HG03439 (cell line): ENCODE measurements around the gene TMEM181.
"Not testable (repeated sequence)": the region's sequence is repeated elsewhere in the genome, so short reads cannot be mapped to it uniquely, and the experiment has no call there.

Source experiments
- ATAC-seq: cut with Tn5 transposase; IDR thresholded peaks from one replicate; pipeline ENCODE4 v1.9.1; 2021; ENCODE audit warnings: mild to moderate bottlenecking, moderate library complexity; ENCODE audit not compliant: unreplicated experiment

Gene TMEM181, protein sequence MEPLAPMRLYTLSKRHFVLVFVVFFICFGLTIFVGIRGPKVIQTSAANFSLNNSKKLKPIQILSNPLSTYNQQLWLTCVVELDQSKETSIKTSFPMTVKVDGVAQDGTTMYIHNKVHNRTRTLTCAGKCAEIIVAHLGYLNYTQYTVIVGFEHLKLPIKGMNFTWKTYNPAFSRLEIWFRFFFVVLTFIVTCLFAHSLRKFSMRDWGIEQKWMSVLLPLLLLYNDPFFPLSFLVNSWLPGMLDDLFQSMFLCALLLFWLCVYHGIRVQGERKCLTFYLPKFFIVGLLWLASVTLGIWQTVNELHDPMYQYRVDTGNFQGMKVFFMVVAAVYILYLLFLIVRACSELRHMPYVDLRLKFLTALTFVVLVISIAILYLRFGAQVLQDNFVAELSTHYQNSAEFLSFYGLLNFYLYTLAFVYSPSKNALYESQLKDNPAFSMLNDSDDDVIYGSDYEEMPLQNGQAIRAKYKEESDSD

DNA sequence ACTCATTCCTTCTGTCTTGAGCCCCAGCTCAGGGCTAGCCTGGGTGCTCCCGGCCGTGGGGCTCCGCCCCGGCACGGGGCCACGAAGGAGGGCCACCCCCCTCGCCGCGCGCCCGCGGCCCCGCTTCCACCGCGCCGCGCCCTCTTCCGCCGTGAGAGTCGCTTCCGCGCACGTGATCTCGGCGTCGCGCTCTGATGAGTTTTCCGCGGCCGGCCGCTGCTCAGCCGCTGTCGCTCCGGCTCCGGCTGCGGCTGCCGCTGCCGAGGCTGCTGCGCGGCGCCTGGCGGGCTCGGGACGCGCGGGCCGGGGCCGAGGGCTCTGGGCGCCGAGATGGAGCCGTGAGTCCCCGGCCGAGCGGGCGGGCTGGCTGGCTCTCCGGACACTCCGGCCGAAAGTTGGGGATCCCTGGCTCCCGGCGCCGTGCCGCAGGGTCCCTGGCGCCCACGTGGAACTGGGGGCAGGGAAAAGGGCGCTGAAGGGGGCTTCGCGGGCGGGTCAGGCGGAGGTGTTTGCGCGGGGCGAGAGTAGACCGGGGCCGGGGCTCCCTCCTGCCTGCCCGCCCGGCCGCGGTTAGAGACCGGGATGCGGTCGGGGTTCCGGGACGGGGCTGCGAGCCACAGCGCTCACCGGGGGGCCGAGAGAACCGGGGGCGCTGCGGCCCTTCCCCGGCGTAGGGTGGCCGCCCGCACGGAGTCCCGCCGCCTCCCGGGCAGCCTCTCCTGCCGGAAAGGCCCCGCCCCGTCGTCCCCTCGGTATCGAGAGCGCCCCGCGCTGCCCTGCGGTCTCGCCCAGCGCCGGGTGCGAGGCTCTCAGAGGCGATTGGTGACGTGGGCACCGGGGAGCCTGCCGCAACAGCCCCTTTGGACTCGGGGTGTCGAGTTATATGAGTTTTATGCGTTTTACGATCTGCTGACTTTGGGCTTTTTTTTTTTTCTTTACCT, at the start of gene TMEM181:
TSS of gene TMEM181 (plus strand) at position 197 of the 941 bp plus-strand sequence. CDS start at position 331, 134 bp downstream.
- peak; percentile 88 for ATAC-seq

GRCh38 chr6:158512809-158513208, 47.1 kb upstream of the TMEM181 start:
- no peak for ATAC-seq

GRCh38 chr6:158514176-158514575, 45.7 kb upstream of the TMEM181 start:
- no peak for ATAC-seq

- no peak for ATAC-seq
Measured at GRCh38 chr6:158514991-158515390, 44.9 kb upstream of the TMEM181 start.

DNA sequence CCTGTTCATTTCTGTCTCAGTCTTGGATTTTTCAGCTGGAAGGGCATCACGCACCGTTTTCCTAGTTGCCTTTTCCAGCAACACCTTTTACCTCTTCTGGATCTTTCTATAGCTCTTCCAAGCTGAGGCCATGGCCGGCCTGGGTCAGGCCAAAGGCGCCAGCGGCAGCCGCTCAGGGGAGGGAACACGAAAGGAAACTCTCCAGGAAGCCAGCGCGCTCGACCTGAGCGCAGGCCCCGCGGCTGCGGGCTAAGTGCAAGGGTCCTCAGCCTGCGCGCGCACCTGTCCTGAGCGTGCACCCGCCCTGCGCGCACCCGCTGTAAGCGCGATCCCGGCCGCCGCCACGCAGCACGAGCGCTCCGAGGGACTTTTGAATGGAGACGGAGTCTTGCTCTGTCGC, 43.8 kb upstream of the TMEM181 start:
- no peak for ATAC-seq

- no peak for ATAC-seq
Measured at GRCh38 chr6:158517038-158517437, 42.9 kb upstream of the TMEM181 start.

DNA sequence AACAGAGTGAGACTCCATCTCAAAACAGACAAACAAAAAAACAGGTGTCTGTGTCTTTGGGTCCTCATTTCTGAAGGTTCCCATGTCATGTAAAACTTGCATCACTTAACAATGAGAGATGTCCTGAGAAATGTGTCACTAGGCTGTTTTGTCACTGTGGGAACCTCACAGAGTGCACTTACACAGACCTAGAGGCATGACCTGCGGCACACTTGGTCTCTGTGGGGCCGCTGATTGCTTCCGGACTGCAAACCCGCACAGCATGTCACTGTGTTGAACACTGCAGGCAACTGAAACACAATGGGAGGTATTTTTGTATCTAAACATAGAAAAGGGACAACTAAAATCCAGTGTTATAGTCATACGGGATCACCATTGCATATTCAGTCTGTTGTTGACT, 42.3 kb upstream of the TMEM181 start:
- no peak for ATAC-seq

GRCh38 chr6:158518191-158519127, 41.4 kb upstream of the TMEM181 start:
- ATAC-seq = peak; percentile 78

DNA sequence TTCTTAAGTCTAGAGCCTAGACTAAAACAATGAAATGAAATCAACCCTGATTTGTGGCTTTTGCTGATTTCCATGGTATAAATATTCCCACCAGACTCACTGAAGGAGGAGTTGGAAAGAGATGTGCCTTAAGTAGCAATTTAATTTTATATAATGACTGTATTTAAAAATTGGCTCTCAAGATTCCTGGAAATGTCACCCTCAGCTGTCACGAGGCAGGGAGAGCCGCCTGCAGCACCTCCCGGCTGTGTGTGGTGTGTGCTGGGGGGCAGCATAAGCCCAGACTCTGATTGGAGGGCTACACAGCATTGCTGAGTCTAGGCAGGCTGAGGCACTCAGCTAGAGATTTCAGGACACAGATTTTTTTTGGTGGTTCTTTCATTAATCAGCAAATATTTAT, 40.6 kb upstream of the TMEM181 start:
- ATAC-seq = no peak

- no peak for ATAC-seq
Measured at GRCh38 chr6:158519761-158520160, 40.1 kb upstream of the TMEM181 start.

GRCh38 chr6:158520975-158521374, 38.9 kb upstream of the TMEM181 start:
- ATAC-seq = not testable (repeated sequence)

DNA sequence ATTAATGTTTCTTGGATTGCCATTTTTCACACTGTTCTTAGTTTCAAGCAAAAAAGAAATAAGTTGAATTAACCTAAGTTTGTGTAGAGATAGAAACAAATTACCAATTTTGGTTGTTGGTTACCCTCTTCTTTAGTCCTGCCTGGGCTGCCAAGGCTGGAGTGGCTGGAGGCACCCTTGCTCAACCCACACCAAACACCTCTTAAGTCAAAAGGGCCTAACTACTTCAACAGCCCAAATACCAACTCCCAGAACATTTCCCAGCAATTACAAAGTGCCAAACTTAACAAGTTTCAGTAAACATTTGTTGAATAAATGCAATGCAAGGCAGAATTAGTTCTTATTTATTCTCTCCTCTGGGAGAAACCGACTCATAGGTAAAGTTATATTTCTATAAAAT, 38.1 kb upstream of the TMEM181 start:
- ATAC-seq = no peak

DNA sequence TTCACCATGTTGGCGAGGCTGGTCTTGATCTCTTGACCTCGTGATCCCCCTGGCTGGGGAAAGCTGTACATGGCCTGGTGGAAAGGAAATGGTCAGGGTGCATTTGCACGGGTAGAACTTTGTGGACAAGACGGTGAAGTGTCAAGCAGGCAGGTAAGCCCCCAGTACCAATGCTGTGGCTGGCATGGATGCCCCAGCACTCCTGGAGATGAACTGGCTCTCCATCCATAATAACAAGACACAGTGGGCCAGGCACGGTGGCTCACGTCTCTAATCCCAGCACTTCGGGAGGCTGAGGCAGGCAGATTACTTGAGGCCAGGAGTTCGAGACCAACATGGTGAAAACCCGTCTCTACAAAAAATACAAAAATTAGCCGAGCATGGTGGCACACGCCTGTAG, 37.3 kb upstream of the TMEM181 start:
- ATAC-seq = no peak

DNA sequence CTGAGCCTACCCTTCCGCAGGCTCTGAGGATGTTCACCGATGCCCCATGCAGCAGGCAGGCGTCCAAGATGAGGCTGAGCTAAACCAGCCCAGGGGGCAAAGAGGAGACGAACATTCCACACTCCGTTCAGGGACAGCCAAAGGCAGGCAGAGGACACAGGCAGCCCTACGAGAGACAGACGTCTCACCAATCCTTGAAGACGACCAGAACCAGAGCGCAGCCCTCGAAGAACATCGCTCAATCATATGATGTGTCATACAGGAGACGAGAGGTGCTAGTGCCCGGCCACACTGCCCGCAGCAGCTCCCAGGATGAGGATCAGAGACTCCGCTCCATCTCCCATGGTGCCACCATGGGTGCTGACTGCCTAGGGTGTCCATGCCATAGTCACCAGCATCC, 35.6 kb upstream of the TMEM181 start:
- no peak for ATAC-seq

DNA sequence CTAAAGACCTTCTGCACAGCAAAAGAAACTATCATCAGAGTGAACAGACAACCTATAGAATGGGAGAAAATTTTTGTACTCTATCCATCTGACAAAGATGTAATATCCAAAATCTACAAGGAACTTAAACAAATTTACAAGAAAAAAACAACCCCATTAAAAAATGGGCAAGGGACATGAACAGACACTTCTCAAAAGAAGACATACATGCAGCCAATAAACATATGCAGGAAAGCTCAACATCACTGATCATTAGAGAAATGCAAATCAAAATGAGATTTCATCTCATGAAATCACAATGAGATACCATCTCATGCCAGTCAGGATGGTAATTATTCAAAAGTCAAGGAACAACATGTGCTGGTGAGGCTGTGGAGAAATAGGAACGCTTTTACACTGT, 32.0 kb upstream of the TMEM181 start:
- ATAC-seq = not testable (repeated sequence)

DNA sequence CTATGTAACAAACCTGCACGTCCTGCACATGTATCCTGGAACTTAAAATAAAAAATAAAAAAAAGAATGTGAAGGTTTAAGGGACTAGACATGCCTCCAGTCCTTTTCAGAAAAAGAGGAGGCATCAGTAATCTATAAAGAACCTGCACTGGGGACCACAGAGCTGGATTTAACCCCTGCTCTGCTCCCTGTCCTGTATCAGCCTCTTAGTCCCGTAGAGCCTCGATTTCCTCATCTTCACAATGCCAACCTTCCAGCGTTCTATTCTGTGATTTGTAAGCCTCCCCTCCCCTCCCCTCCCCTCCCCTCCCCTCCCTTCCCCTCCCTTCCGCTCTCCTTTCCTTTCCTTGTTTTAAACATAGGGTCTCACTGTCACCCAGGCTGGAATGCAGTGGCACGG, 31.1 kb upstream of the TMEM181 start:
- no peak for ATAC-seq

GRCh38 chr6:158529629-158530028, 30.3 kb upstream of the TMEM181 start:
- ATAC-seq = no peak

DNA sequence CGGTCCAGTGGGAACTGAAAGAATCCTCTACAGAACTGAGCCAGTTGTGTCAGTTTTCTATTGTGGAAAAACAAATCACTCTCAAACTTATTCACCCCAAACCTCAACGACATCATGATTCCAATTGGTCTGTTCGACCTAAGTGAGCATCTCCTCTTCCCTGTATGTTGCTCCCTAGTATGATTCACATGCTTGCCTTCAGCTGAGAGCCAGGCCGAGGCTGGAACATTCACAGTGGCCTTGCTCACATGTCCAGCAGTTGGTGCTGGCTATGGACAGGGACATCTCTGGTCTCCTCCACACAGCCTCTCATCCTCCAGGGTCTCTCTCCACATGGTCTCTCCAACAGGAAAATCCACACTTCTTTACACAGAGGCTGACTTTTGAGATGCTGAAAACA, 28.3 kb upstream of the TMEM181 start:
- ATAC-seq = no peak

DNA sequence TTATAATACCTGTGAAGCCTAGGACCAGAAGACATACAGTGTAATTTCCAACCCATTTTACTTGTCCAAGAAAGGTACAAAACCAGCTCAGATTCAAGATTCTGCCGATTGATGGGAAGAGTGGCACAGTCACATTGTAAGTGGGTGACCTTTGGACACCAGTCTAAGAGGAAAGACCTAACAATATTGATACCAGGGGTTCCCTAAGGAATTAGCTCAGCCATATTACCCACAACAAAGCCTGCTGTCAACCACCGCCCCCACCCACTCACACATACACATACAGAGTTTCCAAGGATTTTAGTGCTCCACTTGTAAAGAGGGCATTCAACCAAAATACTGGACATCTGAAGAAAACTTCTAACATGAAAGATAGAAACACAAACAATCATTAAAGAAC, 27.9 kb upstream of the TMEM181 start:
- ATAC-seq = no peak

DNA sequence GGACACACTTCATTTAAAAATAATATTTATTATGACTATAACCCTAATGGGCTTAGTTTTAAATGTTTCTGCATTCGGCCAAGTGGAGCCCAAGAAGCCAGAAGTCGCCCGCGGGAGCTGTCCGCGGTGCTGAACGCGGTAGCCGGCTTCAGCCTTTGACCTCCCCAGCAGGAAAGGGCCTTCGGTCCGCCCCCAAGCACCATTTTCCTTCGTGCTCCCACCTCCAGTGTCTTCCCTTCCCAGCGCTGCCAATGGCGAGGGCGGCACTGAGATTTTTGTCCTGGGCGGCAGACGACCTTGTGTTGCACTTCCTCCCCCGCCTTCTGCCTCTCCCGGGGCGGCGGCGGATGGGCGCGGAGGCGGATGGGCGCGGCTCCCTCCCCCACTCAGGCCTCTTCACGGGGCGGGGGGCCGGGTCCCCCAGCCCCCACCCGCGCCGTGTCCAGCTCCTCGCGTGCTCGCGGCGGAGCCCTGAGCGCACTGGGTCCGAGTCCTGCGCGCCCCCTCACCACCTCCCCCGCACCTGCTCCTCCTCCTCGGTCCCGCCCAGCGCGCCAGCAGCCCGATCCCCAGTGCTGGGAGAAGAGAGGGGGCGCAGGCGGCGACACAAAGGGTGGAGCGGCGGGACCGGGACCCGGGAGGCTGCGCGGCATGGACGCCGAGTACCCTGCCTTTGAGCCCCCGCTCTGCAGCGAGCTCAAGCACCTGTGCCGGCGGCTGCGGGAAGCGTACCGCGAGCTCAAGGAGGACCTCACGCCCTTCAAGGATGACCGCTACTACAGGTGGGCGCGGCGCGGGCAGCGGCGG, 23.6 kb upstream of the TMEM181 start:
- no peak for ATAC-seq
